ENCODE measurements around the gene SNX10. TPM values are rescaled to one million over a fixed set of nuclear protein-coding genes. Genes with fewer than 3 reads are reported as not detected.

SNX10 gene
- polyA plus RNA-seq, 1 donor: 12.6 TPM

- Histone ChIP-seq H3K4me1 (ENCODE audit: control insufficient read depth, insufficient read depth, low read length) (no peaks in the 10 kb centered on the region), H3K27ac (ENCODE audit: low read length) (no peak overlapping the region), H3K36me3 (ENCODE audit: control insufficient read depth, insufficient read depth, low read length) (no peaks in the 10 kb centered on the region), H3K27me3 (ENCODE audit: control insufficient read depth, insufficient read depth, low read length) (no peaks in the 10 kb centered on the region), H3K9me3 (ENCODE audit: control insufficient read depth, low read depth, low read length) (no peaks in the 10 kb centered on the region), H3K4me3 (ENCODE audit: low read length) (no peak overlapping the region)
- DNase-seq: no peak
- no CpG with 5 or more reads among the region's 4 CpGs for WGBS (ENCODE audit: insufficient coverage, low lambda C conversion rate)
Observed at GRCh38 chr7:26311798-26312197, 20.1 kb downstream of the SNX10 start.

- Histone ChIP-seq H3K9me3 (ENCODE audit: control insufficient read depth, low read depth, low read length) (no peaks in the 10 kb centered on the region), H3K36me3 (ENCODE audit: control insufficient read depth, insufficient read depth, low read length) (no peaks in the 10 kb centered on the region), H3K27ac (ENCODE audit: low read length) (no peak overlapping the region), H3K4me3 (ENCODE audit: low read length) (no peak overlapping the region), H3K27me3 (ENCODE audit: control insufficient read depth, insufficient read depth, low read length) (no peaks in the 10 kb centered on the region), H3K4me1 (ENCODE audit: control insufficient read depth, insufficient read depth, low read length) (no peaks in the 10 kb centered on the region)
- DNase-seq: no peak
- 100% methylated on average over 1 of the region's 3 CpGs for WGBS (ENCODE audit: insufficient coverage, low lambda C conversion rate)
Observed at GRCh38 chr7:26317211-26317610, 25.5 kb downstream of the SNX10 start.

GRCh38 chr7:26318921-26319320 is 27.3 kb downstream of the SNX10 start:
- Histone ChIP-seq H3K4me1 (ENCODE audit: control insufficient read depth, insufficient read depth, low read length) (no peaks in the 10 kb centered on the region), H3K36me3 (ENCODE audit: control insufficient read depth, insufficient read depth, low read length) (no peaks in the 10 kb centered on the region), H3K27ac (ENCODE audit: low read length) (no peak overlapping the region), H3K4me3 (ENCODE audit: low read length) (no peak overlapping the region), H3K27me3 (ENCODE audit: control insufficient read depth, insufficient read depth, low read length) (no peaks in the 10 kb centered on the region), H3K9me3 (ENCODE audit: control insufficient read depth, low read depth, low read length) (no peaks in the 10 kb centered on the region)
- no peak for DNase-seq
- 83% methylated on average over 1 of the region's 3 CpGs for WGBS (ENCODE audit: insufficient coverage, low lambda C conversion rate)

- no peak for DNase-seq
- H3K36me3 ChIP-seq (ENCODE audit: control insufficient read depth, insufficient read depth, low read length): no peaks in the 10 kb centered on the region
- no CpG with 5 or more reads among the region's 3 CpGs for WGBS (ENCODE audit: insufficient coverage, low lambda C conversion rate)
- H3K4me3 ChIP-seq (ENCODE audit: low read length): no peak overlapping the region
- H3K4me1 ChIP-seq (ENCODE audit: control insufficient read depth, insufficient read depth, low read length): no peaks in the 10 kb centered on the region
- no peak overlapping the region for H3K27ac ChIP-seq (ENCODE audit: low read length)
- H3K9me3 ChIP-seq (ENCODE audit: control insufficient read depth, low read depth, low read length): no peaks in the 10 kb centered on the region
- no peaks in the 10 kb centered on the region for H3K27me3 ChIP-seq (ENCODE audit: control insufficient read depth, insufficient read depth, low read length)
Observed at GRCh38 chr7:26319636-26320035, 28.0 kb downstream of the SNX10 start.

- H3K36me3 ChIP-seq (ENCODE audit: control insufficient read depth, insufficient read depth, low read length): no peaks in the 10 kb centered on the region
- H3K4me3 ChIP-seq (ENCODE audit: low read length): no peak overlapping the region
- H3K27ac ChIP-seq (ENCODE audit: low read length): no peak overlapping the region
- DNase-seq: no peak
- H3K4me1 ChIP-seq (ENCODE audit: control insufficient read depth, insufficient read depth, low read length): no peaks in the 10 kb centered on the region
- no peaks in the 10 kb centered on the region for H3K9me3 ChIP-seq (ENCODE audit: control insufficient read depth, low read depth, low read length)
- WGBS (ENCODE audit: insufficient coverage, low lambda C conversion rate): no CpG with 5 or more reads among the region's 4 CpGs
- H3K27me3 ChIP-seq (ENCODE audit: control insufficient read depth, insufficient read depth, low read length): no peaks in the 10 kb centered on the region
Observed at GRCh38 chr7:26320878-26321277, 29.2 kb downstream of the SNX10 start.

GRCh38 chr7:26321435-26321834 is 29.8 kb downstream of the SNX10 start:
- no CpG with 5 or more reads among the region's 1 CpG for WGBS (ENCODE audit: insufficient coverage, low lambda C conversion rate)
- no peak overlapping the region for H3K4me3 ChIP-seq (ENCODE audit: low read length)
- H3K4me1 ChIP-seq (ENCODE audit: control insufficient read depth, insufficient read depth, low read length): no peaks in the 10 kb centered on the region
- peak; percentile 11 to 60 for DNase-seq
- no peak overlapping the region for H3K27ac ChIP-seq (ENCODE audit: low read length)
- no peaks in the 10 kb centered on the region for H3K27me3 ChIP-seq (ENCODE audit: control insufficient read depth, insufficient read depth, low read length)
- no peaks in the 10 kb centered on the region for H3K9me3 ChIP-seq (ENCODE audit: control insufficient read depth, low read depth, low read length)
- no peaks in the 10 kb centered on the region for H3K36me3 ChIP-seq (ENCODE audit: control insufficient read depth, insufficient read depth, low read length)

GRCh38 chr7:26326211-26326610 is 34.5 kb downstream of the SNX10 start:
- 100% methylated on average over 1 of the region's 3 CpGs for WGBS (ENCODE audit: insufficient coverage, low lambda C conversion rate)

GRCh38 chr7:26328498-26329390 is 37.1 kb downstream of the SNX10 start:
- Histone ChIP-seq H3K9me3 (ENCODE audit: control insufficient read depth, low read depth, low read length) (no peaks in the 10 kb centered on the region), H3K36me3 (ENCODE audit: control insufficient read depth, insufficient read depth, low read length) (no peaks in the 10 kb centered on the region), H3K4me3 (ENCODE audit: low read length) (no peak overlapping the region), H3K4me1 (ENCODE audit: control insufficient read depth, insufficient read depth, low read length) (no peaks in the 10 kb centered on the region), H3K27ac (ENCODE audit: low read length) (no peak overlapping the region), H3K27me3 (ENCODE audit: control insufficient read depth, insufficient read depth, low read length) (no peaks in the 10 kb centered on the region)
- DNase-seq: no peak
- WGBS (ENCODE audit: insufficient coverage, low lambda C conversion rate): 80% methylated on average over 1 of the region's 7 CpGs

More at GRCh38 chr7:26326211-26326610, 34.5 kb downstream of the SNX10 start:
- H3K36me3 ChIP-seq (ENCODE audit: control insufficient read depth, insufficient read depth, low read length): no peaks in the 10 kb centered on the region
- H3K4me1 ChIP-seq (ENCODE audit: control insufficient read depth, insufficient read depth, low read length): no peaks in the 10 kb centered on the region
- DNase-seq: no peak
- H3K27me3 ChIP-seq (ENCODE audit: control insufficient read depth, insufficient read depth, low read length): no peaks in the 10 kb centered on the region
- no peaks in the 10 kb centered on the region for H3K9me3 ChIP-seq (ENCODE audit: control insufficient read depth, low read depth, low read length)
- H3K27ac ChIP-seq (ENCODE audit: low read length): no peak overlapping the region
- no peak overlapping the region for H3K4me3 ChIP-seq (ENCODE audit: low read length)

- Histone ChIP-seq H3K4me3 (ENCODE audit: low read length) (no peak overlapping the region), H3K27ac (ENCODE audit: low read length) (no peak overlapping the region), H3K9me3 (ENCODE audit: control insufficient read depth, low read depth, low read length) (no peaks in the 10 kb centered on the region), H3K27me3 (ENCODE audit: control insufficient read depth, insufficient read depth, low read length) (no peaks in the 10 kb centered on the region), H3K36me3 (ENCODE audit: control insufficient read depth, insufficient read depth, low read length) (no peaks in the 10 kb centered on the region), H3K4me1 (ENCODE audit: control insufficient read depth, insufficient read depth, low read length) (no peaks in the 10 kb centered on the region)
- DNase-seq: no peak
- no CpG with 5 or more reads among the region's 13 CpGs for WGBS (ENCODE audit: insufficient coverage, low lambda C conversion rate)
Observed at GRCh38 chr7:26329520-26330255, 38.0 kb downstream of the SNX10 start.

- no peaks in the 10 kb centered on the region for H3K36me3 ChIP-seq (ENCODE audit: control insufficient read depth, insufficient read depth, low read length)
- no peaks in the 10 kb centered on the region for H3K4me1 ChIP-seq (ENCODE audit: control insufficient read depth, insufficient read depth, low read length)
- H3K27me3 ChIP-seq (ENCODE audit: control insufficient read depth, insufficient read depth, low read length): no peaks in the 10 kb centered on the region
- H3K27ac ChIP-seq (ENCODE audit: low read length): no peak overlapping the region
- WGBS (ENCODE audit: insufficient coverage, low lambda C conversion rate): no CpG with 5 or more reads among the region's 4 CpGs
- H3K4me3 ChIP-seq (ENCODE audit: low read length): no peak overlapping the region
- no peaks in the 10 kb centered on the region for H3K9me3 ChIP-seq (ENCODE audit: control insufficient read depth, low read depth, low read length)
- DNase-seq: no peak
Observed at GRCh38 chr7:26331113-26331512, 39.5 kb downstream of the SNX10 start.
